ENCODE data around the gene ZNF677.
"Not testable (repeated sequence)": the region's sequence is repeated elsewhere in the genome, so short reads cannot be mapped to it uniquely, and the experiment has no call there.

Gene ZNF677

DNA sequence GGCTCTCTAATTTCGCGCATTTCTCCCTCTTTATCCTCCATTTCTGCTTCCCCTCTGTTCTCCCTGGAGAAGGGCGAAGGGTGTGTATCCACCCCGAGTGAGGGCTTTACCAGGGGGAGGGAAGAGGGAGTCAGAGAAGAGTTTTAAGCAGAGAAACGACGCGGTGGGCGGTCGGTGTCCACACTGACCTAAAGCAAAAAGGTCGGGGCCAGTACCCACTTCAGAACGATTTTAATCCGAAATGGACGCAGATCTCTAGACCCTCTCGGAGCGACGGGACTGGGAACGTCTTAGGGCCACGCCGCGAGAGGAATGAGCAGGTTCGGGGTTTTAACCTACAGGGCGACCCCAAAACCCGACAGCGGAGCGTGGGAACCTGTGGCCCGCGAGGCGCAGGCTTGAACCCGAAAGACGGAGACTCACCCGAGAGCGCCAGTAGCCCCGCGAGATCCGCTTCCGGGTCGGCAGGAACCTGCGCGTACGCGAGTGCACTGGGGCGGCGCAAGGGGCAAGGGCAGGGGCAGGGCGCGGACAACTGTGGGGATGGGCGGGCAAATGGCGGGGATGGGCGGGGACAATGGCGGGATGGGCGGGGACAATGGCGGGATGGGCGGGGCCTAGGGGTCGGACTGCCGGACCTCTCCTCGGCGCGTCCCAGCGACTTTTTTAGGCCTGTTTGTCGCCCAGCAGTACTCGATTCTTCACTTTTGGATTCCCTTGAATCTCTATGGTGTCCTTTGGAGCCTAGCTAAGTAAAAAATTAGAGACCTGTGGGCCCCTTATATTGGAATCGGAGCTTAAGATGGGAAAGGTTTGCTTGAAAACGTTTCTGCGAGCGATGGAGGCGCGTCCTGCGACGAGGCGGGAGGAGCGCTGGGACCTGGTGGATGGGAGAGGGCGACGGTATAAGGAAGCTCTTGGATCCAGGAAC lies at the start of gene ZNF677:
TSS of gene ZNF677 (minus strand) at position 463 of the 931 bp plus-strand sequence. CDS start 3,323 bp downstream, outside the sequence.
- Histone ChIP-seq H3K9ac (ENCODE audit: low read length) (peak within 1 kb of the TSS; percentile 82), H3K27ac (ENCODE audit: low read length) (no peak within 1 kb of the TSS), H3K4me3 (ENCODE audit: low read length) (peak within 1 kb of the TSS; percentile 98), H3K27me3 (ENCODE audit: control insufficient read depth, insufficient read depth, low read length) (no peaks in the 10 kb centered on the region), H3K36me3 (ENCODE audit: control insufficient read depth, low read depth, low read length) (peaks cover 19% of the 10 kb centered on the region), H3K4me1 (ENCODE audit: control insufficient read depth, low read depth, low read length) (peaks cover 3% of the 10 kb centered on the region), H3K9me3 (ENCODE audit: control insufficient read depth, low read depth, low read length) (peaks cover 14% of the 10 kb centered on the region)

DNA sequence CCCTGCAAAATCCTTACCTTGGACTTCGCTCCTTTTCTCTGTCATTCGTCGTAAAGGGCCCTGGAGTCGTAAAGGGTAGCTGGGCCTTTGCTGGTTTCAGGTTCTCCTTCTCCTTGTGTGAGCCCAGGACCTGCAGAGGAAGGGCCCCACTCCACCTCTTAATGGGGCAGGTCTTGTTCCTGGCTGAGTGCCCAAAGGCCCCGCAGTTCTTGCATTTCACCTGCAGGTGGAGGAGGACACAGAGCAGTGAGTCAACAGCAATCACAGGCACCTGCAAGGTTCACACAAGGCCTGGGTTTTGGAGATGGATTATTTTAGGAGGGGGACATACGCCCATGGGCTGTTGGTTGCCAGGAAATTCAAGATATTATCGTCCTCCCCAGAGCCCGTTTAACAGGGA lies 46.7 kb upstream of the ZNF677 start:
- not testable (repeated sequence) for H3K4me1 ChIP-seq (ENCODE audit: control insufficient read depth, low read depth, low read length); H3K9ac ChIP-seq (ENCODE audit: low read length); H3K27ac ChIP-seq (ENCODE audit: low read length); H3K27me3 ChIP-seq (ENCODE audit: control insufficient read depth, insufficient read depth, low read length); H3K4me3 ChIP-seq (ENCODE audit: low read length); H3K9me3 ChIP-seq (ENCODE audit: control insufficient read depth, low read depth, low read length); H3K36me3 ChIP-seq (ENCODE audit: control insufficient read depth, low read depth, low read length)

DNA sequence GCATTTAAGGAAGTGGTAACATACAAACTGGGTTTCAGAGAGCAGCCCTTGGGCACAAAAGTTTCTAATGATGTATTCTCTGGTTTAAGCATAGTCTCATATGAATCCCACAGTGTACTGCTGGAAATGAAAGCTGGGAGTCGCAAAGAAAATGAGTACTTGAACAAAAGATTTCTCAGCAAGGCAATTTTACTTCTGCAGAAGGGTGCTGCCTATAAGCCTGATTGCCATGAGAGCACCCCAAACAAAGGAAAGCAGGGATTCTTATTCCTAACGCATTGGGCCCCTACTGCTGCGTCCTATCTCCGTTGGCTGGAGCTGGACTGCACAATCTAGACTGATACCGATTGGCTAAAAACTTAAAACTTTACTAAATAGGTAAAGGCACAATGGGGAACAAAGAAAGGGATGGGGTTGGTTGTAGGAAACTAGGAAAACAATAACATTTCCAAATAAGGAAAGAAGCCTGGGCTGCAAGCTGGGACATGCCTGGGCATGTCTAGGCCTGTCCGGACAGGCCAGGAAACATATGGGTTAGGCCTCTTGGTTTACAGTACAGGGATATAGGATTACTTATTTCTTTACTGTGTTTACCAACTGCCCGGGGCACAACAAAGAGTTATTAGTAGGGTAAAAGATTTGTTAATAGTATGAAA lies 40.2 kb upstream of the ZNF677 start:
- H3K27ac ChIP-seq (ENCODE audit: low read length): no peak overlapping the region
- H3K9ac ChIP-seq (ENCODE audit: low read length): no peak overlapping the region
- H3K36me3 ChIP-seq (ENCODE audit: control insufficient read depth, low read depth, low read length): no peaks in the 10 kb centered on the region
- no peaks in the 10 kb centered on the region for H3K4me1 ChIP-seq (ENCODE audit: control insufficient read depth, low read depth, low read length)
- H3K4me3 ChIP-seq (ENCODE audit: low read length): no peak overlapping the region
- no peaks in the 10 kb centered on the region for H3K27me3 ChIP-seq (ENCODE audit: control insufficient read depth, insufficient read depth, low read length)
- peaks cover 31% of the 10 kb centered on the region for H3K9me3 ChIP-seq (ENCODE audit: control insufficient read depth, low read depth, low read length)

DNA sequence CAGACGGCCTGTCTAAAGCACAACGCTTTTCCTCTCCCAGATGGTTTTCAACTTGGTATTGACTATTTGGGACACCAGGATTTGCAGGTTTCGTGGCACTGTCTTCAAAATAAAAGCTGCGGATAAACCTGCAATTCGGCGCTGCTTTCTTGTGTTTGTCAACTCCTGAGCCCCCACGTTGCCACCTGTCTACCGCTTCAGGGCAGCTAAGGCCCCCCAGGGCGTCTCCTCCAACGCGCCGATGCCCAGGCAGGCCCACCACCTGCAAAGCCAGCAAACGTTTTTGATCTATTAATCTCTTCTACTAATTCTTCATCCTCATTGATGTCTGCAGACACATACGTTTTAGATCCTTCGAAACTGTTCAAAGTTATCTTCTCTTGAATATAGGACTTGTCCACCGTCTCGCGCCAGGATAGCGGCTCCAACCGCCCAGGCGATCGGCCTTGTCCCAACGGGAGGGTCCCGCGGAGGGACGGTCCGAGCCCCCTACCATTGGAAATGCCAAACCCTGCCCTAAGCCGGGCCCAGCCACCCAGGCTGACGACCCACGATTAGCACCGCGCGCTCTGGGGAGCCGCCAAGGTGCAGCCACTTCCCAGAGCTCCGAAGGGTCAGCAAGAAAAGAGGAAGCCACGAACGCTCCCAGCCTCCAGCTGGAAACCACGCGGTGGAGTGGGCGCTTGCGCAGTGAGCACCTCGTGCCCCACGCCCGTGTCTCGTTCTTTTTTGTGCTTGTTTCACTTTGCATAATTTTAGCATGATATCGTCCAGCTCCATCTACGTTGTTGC lies 36.3 kb upstream of the ZNF677 start:
- H3K9me3 ChIP-seq (ENCODE audit: control insufficient read depth, low read depth, low read length): peaks cover 23% of the 10 kb centered on the region

DNA sequence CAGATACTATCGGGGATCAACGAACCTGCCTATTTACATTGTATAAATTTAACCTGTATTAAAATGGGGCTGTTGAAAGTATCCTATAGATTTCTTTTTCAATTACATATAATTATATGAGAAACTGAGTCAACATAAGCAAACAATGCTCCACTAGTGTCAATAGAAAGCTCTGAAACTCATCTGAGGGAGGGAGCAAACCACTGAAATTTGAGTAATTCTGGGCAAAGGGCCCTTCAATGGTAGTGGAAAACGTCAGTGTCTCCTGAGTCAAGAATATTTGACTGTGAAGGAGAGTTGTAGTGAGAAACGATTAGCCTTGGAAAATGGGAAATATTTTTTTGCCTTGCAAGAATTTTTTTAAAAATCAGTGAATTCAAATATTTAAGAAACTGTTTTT lies 30.4 kb upstream of the ZNF677 start:
- H3K27ac ChIP-seq (ENCODE audit: low read length): no peak overlapping the region
- H3K9me3 ChIP-seq (ENCODE audit: control insufficient read depth, low read depth, low read length): no peaks in the 10 kb centered on the region
- H3K27me3 ChIP-seq (ENCODE audit: control insufficient read depth, insufficient read depth, low read length): no peaks in the 10 kb centered on the region
- H3K9ac ChIP-seq (ENCODE audit: low read length): no peak overlapping the region
- H3K4me1 ChIP-seq (ENCODE audit: control insufficient read depth, low read depth, low read length): no peaks in the 10 kb centered on the region
- no peaks in the 10 kb centered on the region for H3K36me3 ChIP-seq (ENCODE audit: control insufficient read depth, low read depth, low read length)
- H3K4me3 ChIP-seq (ENCODE audit: low read length): no peak overlapping the region

More for the DNA sequence above, 36.3 kb upstream of the ZNF677 start:
- H3K4me1 ChIP-seq (ENCODE audit: control insufficient read depth, low read depth, low read length): no peaks in the 10 kb centered on the region
- no peak overlapping the region for H3K4me3 ChIP-seq (ENCODE audit: low read length)
- no peak overlapping the region for H3K9ac ChIP-seq (ENCODE audit: low read length)
- H3K27me3 ChIP-seq (ENCODE audit: control insufficient read depth, insufficient read depth, low read length): no peaks in the 10 kb centered on the region
- H3K27ac ChIP-seq (ENCODE audit: low read length): no peak overlapping the region
- H3K36me3 ChIP-seq (ENCODE audit: control insufficient read depth, low read depth, low read length): no peaks in the 10 kb centered on the region

DNA sequence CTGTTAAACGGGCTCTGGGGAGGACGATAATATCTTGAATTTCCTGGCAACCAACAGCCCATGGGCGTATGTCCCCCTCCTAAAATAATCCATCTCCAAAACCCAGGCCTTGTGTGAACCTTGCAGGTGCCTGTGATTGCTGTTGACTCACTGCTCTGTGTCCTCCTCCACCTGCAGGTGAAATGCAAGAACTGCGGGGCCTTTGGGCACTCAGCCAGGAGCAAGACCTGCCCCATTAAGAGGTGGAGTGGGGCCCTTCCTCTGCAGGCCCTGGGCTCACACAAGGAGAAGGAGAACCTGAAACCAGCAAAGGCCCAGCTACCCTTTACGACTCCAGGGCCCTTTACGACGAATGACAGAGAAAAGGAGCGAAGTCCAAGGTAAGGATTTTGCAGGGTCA lies 27.3 kb upstream of the ZNF677 start:
- not testable (repeated sequence) for H3K27me3 ChIP-seq (ENCODE audit: control insufficient read depth, insufficient read depth, low read length); H3K27ac ChIP-seq (ENCODE audit: low read length); H3K4me1 ChIP-seq (ENCODE audit: control insufficient read depth, low read depth, low read length); H3K4me3 ChIP-seq (ENCODE audit: low read length); H3K9ac ChIP-seq (ENCODE audit: low read length); H3K36me3 ChIP-seq (ENCODE audit: control insufficient read depth, low read depth, low read length); H3K9me3 ChIP-seq (ENCODE audit: control insufficient read depth, low read depth, low read length)

DNA sequence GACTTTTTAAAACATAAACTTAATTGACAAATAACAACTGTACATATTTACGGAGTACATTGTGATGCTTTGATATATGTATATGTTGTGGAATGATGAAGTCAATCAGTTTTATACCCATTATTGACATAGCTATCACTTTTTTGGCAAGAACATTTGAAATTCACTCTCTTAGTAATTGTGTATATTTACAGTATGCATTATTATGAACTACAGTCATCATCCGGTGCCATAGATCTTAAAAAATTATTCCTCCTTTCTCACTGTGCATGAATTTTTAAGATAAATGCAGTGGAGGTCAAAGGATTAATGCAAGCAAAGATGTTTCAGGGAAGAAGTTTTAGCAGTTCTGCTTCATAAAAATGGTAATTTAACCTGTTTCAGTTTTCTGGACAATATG lies 20.8 kb upstream of the ZNF677 start:
- Histone ChIP-seq H3K27ac (ENCODE audit: low read length) (no peak overlapping the region), H3K36me3 (ENCODE audit: control insufficient read depth, low read depth, low read length) (no peaks in the 10 kb centered on the region), H3K4me1 (ENCODE audit: control insufficient read depth, low read depth, low read length) (peaks cover 10% of the 10 kb centered on the region), H3K4me3 (ENCODE audit: low read length) (no peak overlapping the region), H3K27me3 (ENCODE audit: control insufficient read depth, insufficient read depth, low read length) (no peaks in the 10 kb centered on the region), H3K9ac (ENCODE audit: low read length) (no peak overlapping the region), H3K9me3 (ENCODE audit: control insufficient read depth, low read depth, low read length) (peaks cover 7% of the 10 kb centered on the region)

DNA sequence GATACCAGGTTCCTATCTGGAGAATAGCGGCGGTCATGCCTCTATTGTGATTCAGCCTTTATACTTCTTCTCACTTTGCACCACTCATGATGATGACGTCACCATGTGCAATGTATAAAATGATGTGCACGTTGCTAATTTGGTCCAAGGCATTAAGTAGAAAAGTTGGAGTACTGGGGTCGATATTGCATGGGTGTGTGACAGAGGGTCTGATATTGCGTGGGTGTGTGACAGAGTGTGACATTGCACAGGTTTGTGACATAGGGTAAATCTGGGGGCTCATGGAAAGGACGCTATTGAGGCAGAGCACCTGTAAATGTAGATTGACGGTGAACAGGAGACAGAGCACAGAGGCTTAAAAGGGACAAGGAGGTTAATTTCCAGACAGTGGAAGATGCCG lies 17.4 kb upstream of the ZNF677 start:
- Histone ChIP-seq H3K27me3 (ENCODE audit: control insufficient read depth, insufficient read depth, low read length) (no peaks in the 10 kb centered on the region), H3K4me3 (ENCODE audit: low read length) (no peak overlapping the region), H3K36me3 (ENCODE audit: control insufficient read depth, low read depth, low read length) (no peaks in the 10 kb centered on the region), H3K4me1 (ENCODE audit: control insufficient read depth, low read depth, low read length) (no peaks in the 10 kb centered on the region), H3K27ac (ENCODE audit: low read length) (no peak overlapping the region), H3K9ac (ENCODE audit: low read length) (no peak overlapping the region), H3K9me3 (ENCODE audit: control insufficient read depth, low read depth, low read length) (peaks cover 10% of the 10 kb centered on the region)

DNA sequence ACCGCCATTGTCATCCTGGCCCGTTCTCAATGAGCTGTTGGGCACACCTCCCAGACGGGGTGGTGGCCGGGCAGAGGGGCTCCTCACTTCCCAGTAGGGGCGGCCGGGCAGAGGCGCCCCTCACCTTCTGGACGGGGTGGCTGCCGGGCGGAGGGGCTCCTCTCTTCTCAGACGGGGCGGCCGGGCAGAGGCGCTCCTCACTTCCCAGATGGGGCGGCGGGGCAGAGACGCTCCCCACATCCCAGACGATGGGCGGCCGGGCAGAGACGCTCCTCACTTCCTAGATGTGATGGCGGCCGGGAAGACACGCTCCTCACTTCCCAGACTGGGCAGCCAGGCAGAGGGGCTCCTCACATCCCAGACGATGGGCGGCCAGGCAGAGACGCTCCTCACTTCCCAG lies 15.2 kb upstream of the ZNF677 start:
- H3K4me1 ChIP-seq (ENCODE audit: control insufficient read depth, low read depth, low read length); H3K27ac ChIP-seq (ENCODE audit: low read length); H3K9me3 ChIP-seq (ENCODE audit: control insufficient read depth, low read depth, low read length); H3K4me3 ChIP-seq (ENCODE audit: low read length); H3K27me3 ChIP-seq (ENCODE audit: control insufficient read depth, insufficient read depth, low read length); H3K36me3 ChIP-seq (ENCODE audit: control insufficient read depth, low read depth, low read length); H3K9ac ChIP-seq (ENCODE audit: low read length): not testable (repeated sequence)

DNA sequence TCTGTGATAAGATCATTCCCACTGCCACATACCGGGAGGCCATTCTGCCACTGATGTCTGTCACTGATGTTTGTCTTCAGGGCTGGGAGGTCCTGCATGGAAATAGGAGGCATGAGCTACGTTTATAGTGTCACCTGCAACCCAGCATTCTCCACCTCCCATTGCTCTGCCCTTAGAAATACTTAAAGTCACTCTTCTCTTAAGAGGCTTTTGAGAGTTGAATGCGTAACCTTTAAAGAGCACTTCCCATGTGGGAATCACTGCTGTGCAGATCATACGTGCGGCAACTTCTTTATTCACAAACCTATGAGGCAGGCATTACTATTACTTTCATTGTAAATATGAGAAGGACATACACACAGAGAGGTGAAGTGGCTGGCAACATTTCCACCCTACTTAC lies 12.9 kb upstream of the ZNF677 start, which contains the start of gene VN1R4:
TSS of gene VN1R4 (minus strand) at position 101 of the 400 bp plus-strand sequence. CDS start at position 43, 58 bp downstream.
- H3K27me3 ChIP-seq (ENCODE audit: control insufficient read depth, insufficient read depth, low read length); H3K9me3 ChIP-seq (ENCODE audit: control insufficient read depth, low read depth, low read length); H3K36me3 ChIP-seq (ENCODE audit: control insufficient read depth, low read depth, low read length); H3K27ac ChIP-seq (ENCODE audit: low read length); H3K4me3 ChIP-seq (ENCODE audit: low read length); H3K4me1 ChIP-seq (ENCODE audit: control insufficient read depth, low read depth, low read length); H3K9ac ChIP-seq (ENCODE audit: low read length): not testable (repeated sequence)

DNA sequence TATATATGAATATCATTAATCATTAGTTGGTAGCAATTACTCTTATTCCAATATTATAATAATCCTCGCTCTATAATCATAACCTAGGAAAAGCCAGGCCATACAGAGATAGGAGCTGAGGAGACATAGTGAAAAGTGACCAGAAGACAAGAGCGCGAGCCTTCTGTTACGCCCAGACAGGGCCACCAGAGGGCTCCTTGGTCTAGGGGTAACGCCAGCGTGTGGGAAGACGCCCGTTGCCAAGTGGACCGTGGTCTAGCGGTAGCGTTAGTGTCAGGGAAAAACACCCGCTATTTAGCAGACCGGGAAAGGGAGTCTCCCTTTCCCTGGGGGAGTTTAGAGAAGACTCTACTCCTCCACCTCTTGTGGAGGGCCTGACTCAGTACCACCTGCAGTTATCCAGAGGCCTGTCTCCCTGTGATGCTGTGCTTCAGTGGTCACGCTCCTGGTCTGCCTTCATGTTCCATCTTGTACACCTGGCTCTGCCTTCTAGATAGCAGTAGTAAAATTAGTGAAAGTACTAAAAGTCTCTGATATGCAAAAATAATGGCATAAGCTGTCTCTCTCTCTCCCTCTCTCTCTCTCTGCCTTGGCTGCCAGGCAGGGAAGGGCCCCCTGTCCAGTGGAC lies 3.2 kb upstream of the ZNF677 start, which contains the start of gene VN1R2:
TSS of gene VN1R2 (plus strand) at position 578 of the 628 bp plus-strand sequence. CDS start 84 bp downstream, outside the sequence.
- H3K27me3 ChIP-seq (ENCODE audit: control insufficient read depth, insufficient read depth, low read length); H3K27ac ChIP-seq (ENCODE audit: low read length); H3K4me1 ChIP-seq (ENCODE audit: control insufficient read depth, low read depth, low read length); H3K4me3 ChIP-seq (ENCODE audit: low read length); H3K9ac ChIP-seq (ENCODE audit: low read length); H3K36me3 ChIP-seq (ENCODE audit: control insufficient read depth, low read depth, low read length); H3K9me3 ChIP-seq (ENCODE audit: control insufficient read depth, low read depth, low read length): not testable (repeated sequence)
